Right renal cortex interstitium (tissue), 3 donors: ENCODE data around the gene GADD45GIP1. TPM values are rescaled to one million over a fixed set of nuclear protein-coding genes. Genes with fewer than 3 reads are reported as not detected.
A peak's percentile ranks its signal among the peaks of the same experiment; 100 is the strongest.
"Not testable (repeated sequence)": the region's sequence is repeated elsewhere in the genome, so short reads cannot be mapped to it uniquely, and the experiment has no call there.

Experiments used
- DNase-seq, 3 donors: peaks; one replicate each; pipeline ENCODE4 v3.0.0-alpha.2; 2013; ENCODE audit warnings: low read depth in 3 of 3, low spot score in 2 of 3
- polyA plus RNA-seq, 3 donors: library from polyadenylated mRNA; unstranded; fragments of 120-200 nt; gene quantifications; one replicate each; pipeline ENCODE4 v1.2.1, GENCODE V29; 2013; ENCODE audit not compliant: insufficient read length in 3 of 3

Gene GADD45GIP1
- polyA plus RNA-seq, 3 donors: 28.0 to 33.3 (median 30.6) TPM

GRCh38 chr19:12965017-12965811, 8.2 kb upstream of the GADD45GIP1 start:
- DNase-seq: peak in 1 of 3 donors; percentile 51

GRCh38 chr19:12959481-12959880, 2.5 kb upstream of the GADD45GIP1 start:
- DNase-seq: no peak

GRCh38 chr19:12957389-12957952, 448 bp upstream of the GADD45GIP1 start:
- DNase-seq: not testable (repeated sequence)

DNA sequence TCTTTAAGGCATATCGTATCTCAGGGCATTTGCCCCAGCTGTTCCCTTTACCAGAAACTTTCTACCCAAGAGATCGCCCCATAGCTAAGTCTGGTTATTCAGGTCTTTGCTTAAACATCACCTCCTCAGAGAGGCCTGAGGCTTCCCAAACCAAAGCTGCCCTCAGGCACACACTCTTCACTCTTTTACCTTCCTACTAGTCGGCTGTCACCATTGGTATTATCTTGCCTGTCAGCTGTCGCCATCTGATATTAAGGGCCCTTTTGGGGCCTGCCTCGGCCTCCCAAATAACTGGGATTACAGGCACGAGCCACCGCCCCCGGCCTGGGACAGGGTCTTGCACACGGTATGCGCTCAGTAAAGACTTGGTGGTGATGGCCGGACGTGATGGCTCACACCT, 1.0 kb downstream of the GADD45GIP1 start:
- no peak for DNase-seq

- DNase-seq: not testable (repeated sequence)
Observed at GRCh38 chr19:12955575-12955974, 1.4 kb downstream of the GADD45GIP1 start.

DNA sequence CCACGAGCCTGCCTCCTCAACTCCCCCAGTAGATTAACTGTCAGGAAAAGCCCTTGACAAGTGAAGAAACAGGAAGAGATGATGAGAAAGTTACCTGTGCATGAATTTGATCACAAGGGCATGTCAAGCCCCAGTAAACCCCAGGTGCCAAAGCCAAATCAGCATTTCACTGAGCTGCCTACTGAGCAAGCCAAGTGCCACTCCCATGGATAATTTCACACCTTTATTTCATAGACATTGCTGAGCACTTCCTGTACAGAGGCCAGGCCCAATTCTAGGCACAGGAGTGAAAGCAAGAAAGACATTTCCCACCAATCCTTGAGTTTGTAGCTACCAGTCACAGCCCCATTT, 2.4 kb downstream of the GADD45GIP1 start:
- no peak for DNase-seq

GRCh38 chr19:12953799-12954611, 3.0 kb downstream of the GADD45GIP1 start:
- DNase-seq: no peak

GRCh38 chr19:12953138-12953798, 3.8 kb downstream of the GADD45GIP1 start:
- no peak for DNase-seq

- DNase-seq: no peak
Observed at GRCh38 chr19:12952488-12953137, 4.4 kb downstream of the GADD45GIP1 start.

DNA sequence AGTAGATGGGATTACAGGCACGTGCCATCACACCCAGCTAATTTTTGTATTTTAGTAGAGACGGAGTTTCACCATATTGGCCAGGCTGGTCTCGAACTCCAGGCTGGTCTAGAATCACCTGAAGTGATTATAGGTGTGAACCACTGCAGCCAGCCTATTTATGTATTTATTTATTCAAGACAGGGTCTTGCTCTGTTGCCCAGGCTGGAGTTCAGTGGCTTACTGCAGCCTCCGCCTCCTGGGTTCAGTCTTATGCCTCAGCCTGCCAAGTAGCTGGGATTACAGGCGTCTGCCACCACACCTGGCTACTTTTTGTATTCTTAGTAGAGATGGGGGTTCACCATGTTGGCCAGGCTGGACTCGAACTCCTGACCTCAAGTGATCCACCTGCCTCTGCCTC, 5.0 kb downstream of the GADD45GIP1 start:
- DNase-seq: not testable (repeated sequence)

GRCh38 chr19:12949363-12950283, 7.4 kb downstream of the GADD45GIP1 start:
- no peak for DNase-seq

DNA sequence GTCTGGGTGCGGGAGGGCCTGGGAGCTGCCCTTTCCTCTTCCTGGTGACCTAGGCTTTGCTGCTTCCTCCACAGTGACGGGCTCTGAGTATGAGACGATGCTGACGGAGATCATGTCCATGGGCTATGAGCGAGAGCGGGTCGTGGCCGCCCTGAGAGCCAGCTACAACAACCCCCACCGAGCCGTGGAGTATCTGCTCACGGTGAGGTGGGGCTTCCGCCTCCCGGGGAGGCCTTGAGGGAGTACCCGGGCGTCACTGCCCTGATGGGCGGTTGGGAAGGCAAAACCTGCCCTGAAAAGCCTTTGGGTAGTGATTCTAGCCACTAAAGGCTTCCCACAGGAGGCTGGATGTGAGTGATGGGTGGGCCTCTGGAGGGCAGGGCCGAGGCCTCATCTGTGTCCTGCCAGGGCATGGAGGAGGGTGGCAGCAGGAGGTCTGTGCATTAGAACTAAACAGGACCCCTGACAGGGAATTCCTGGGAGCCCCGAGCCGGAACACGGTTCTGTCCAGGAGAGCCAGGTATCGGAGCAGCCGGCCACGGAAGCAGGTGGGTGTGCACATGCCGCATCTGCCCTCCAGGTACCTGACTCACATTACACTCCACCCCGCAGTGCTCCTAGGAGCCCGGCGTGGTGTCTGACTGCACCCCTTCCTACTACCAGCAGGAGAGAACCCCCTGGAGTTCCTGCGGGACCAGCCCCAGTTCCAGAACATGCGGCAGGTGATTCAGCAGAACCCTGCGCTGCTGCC, 8.2 kb downstream of the GADD45GIP1 start:
- no peak for DNase-seq

DNA sequence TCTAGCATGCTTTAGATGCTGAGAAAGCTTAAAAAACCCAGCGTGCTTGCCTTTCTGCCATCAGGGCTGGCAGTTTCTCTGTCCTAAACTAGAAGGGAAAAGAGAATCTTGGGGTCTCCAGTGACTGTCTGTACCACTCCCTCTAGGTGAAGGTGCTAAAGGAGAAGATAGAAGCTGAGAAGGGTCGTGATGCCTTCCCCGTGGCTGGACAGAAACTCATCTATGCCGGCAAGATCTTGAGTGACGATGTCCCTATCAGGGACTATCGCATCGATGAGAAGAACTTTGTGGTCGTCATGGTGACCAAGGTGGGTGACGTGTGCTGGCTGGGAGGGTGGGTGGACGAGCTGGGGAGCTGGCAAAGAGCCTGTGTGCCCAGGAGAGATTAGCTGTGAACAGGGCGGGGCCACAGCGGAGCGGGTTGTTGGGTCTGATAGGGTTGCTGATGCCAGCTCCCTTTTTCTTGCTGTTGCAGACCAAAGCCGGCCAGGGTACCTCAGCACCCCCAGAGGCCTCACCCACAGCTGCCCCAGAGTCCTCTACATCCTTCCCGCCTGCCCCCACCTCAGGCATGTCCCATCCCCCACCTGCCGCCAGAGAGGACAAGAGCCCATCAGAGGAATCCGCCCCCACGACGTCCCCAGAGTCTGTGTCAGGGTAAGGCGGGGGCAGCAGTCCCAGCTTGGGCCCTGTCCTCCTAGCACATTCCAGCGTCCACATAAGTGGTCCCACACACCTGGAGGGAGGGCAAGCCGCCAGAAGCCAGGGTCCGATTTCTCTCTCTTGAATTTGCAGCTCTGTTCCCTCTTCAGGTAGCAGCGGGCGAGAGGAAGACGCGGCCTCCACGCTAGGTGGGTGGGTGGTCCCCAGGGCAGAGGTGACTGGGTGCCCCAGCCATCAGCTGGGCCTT, 9.1 kb downstream of the GADD45GIP1 start:
- DNase-seq: no peak

GRCh38 chr19:12946731-12947496, 10.1 kb downstream of the GADD45GIP1 start:
- no peak for DNase-seq

DNA sequence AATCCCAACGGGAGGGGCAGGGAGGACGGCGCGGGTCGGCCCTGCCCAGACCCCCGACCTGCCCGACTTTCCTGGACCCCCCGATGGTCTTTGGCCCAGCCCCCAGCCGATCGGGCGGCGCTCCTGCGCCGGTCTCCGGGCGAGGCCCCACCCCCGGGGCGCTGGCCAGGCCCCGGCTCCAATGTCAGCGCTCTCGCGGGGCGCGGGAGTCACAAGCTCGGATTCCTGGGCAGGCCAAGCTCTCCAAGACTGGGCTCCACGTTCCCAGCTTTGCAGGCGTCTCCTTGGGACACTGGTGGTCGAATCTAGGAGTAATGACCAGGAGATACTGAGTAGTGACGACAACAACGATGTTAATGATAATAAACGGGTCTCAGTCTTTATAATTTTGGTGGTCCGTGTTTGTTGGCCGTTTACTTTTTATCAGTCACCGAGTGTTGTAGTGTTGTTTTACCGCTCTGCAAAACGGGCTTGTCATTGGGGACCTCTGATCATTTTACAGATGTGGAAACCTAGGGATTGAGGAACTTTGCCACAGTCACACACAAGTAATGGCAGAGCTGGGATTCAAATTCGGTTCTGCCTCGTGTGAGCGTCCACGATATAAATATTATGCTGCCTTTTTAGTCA, 10.8 kb downstream of the GADD45GIP1 start:
- DNase-seq: no peak

- DNase-seq: peak; percentile 93 to 96 (median 96)
Observed at GRCh38 chr19:12945479-12946091, 11.4 kb downstream of the GADD45GIP1 start, which contains the start of gene RAD23A. RAD23A (plus strand) TSS chr19:12945862; CDS start chr19:12945949, 87 bp downstream.
